ENCODE data around the gene SIGLEC9. TPM values are rescaled to one million over a fixed set of nuclear protein-coding genes. Genes with fewer than 3 reads are reported as not detected.

Gene SIGLEC9
- total RNA-seq, 1 donor from 2014 or later, result 24.8 TPM

DNA sequence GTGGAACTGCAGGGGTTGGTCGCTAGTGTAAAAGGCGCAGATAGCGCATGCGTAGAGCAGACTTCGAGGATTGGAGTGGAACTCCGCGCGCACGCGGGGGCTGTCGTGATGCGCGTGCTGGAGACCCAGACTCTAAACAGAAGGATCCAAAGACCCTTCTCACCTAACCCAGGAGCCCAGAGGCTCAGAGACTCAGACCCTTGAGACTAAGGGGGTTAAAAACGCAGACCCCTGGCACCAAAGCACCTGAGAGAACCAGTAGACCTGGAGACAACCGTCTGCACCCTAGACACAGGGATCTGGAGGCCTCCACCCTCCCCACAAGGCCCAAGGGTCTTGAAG lies 15.9 kb upstream of the SIGLEC9 start:
- Histone ChIP-seq H3K27me3 (ENCODE audit: low read depth) (no peaks in the 10 kb centered on the region), H3K9me3 (no peaks in the 10 kb centered on the region), H3K4me1 (peaks cover 17% of the 10 kb centered on the region), H3K27ac (peak overlapping the region; percentile 77), H3K36me3 (peaks cover 3% of the 10 kb centered on the region), H3K4me3 (peak overlapping the region; percentile 81)
- intact Hi-C loops (cut with DNase I), result no loop called here
- DNase-seq, result no peak
- TF ChIP-seq, protein P1, sequence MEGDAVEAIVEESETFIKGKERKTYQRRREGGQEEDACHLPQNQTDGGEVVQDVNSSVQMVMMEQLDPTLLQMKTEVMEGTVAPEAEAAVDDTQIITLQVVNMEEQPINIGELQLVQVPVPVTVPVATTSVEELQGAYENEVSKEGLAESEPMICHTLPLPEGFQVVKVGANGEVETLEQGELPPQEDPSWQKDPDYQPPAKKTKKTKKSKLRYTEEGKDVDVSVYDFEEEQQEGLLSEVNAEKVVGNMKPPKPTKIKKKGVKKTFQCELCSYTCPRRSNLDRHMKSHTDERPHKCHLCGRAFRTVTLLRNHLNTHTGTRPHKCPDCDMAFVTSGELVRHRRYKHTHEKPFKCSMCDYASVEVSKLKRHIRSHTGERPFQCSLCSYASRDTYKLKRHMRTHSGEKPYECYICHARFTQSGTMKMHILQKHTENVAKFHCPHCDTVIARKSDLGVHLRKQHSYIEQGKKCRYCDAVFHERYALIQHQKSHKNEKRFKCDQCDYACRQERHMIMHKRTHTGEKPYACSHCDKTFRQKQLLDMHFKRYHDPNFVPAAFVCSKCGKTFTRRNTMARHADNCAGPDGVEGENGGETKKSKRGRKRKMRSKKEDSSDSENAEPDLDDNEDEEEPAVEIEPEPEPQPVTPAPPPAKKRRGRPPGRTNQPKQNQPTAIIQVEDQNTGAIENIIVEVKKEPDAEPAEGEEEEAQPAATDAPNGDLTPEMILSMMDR (IDR thresholded peaks at IDR 0.05), result no peak
- peak; percentile 63 to 71 for ATAC-seq

GRCh38 chr19:51110666-51110971 lies 14.1 kb upstream of the SIGLEC9 start:
- H3K9me3 ChIP-seq, result no peaks in the 10 kb centered on the region
- TF ChIP-seq, protein P1 (IDR thresholded peaks at IDR 0.05), result no peak
- no peak overlapping the region for H3K27ac ChIP-seq
- H3K36me3 ChIP-seq, result no peaks in the 10 kb centered on the region
- peaks cover 17% of the 10 kb centered on the region for H3K4me1 ChIP-seq
- ATAC-seq (no peak), DNase-seq (no peak)
- no peak overlapping the region for H3K4me3 ChIP-seq
- intact Hi-C loops (cut with DNase I), result no loop called here
- no peaks in the 10 kb centered on the region for H3K27me3 ChIP-seq (ENCODE audit: low read depth)

DNA sequence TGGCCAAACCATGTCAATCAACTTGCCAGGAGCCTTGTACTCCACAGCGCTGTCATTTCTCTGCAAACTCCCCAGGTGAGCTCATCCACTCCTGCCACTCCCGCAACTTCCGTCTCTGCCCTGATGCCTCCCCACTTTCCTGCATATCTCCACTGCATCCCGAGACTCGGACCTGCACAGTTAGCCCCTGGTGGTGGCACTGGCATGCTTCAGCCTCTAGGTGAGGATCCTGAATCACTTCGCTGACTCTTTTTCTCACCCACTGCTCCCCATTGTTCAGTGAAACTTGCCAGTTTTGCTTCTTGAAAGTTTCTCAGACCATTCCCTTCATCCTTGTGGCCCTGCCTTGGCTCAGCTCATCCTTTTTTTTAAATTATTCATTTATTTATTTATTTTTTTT lies 13.1 kb upstream of the SIGLEC9 start:
- intact Hi-C loops (cut with DNase I), result no loop called here
- Histone ChIP-seq H3K27me3 (ENCODE audit: low read depth) (no peaks in the 10 kb centered on the region), H3K4me3 (no peak overlapping the region), H3K9me3 (no peaks in the 10 kb centered on the region), H3K4me1 (peaks cover 17% of the 10 kb centered on the region), H3K27ac (no peak overlapping the region), H3K36me3 (no peaks in the 10 kb centered on the region)
- TF ChIP-seq, protein P1 (IDR thresholded peaks at IDR 0.05), result no peak
- ATAC-seq (no peak), DNase-seq (no peak)

GRCh38 chr19:51114087-51114729 lies 10.5 kb upstream of the SIGLEC9 start:
- intact Hi-C loops (cut with DNase I), result no loop called here
- ATAC-seq (no peak), DNase-seq (no peak)
- TF ChIP-seq, protein P1 (IDR thresholded peaks at IDR 0.05), result no peak
- Histone ChIP-seq H3K9me3 (no peaks in the 10 kb centered on the region), H3K4me1 (peaks cover under 1% of the 10 kb centered on the region), H3K27me3 (ENCODE audit: low read depth) (no peaks in the 10 kb centered on the region), H3K36me3 (no peaks in the 10 kb centered on the region), H3K27ac (peak overlapping the region; percentile 9), H3K4me3 (no peak overlapping the region)

- Histone ChIP-seq H3K36me3 (no peaks in the 10 kb centered on the region), H3K27me3 (ENCODE audit: low read depth) (no peaks in the 10 kb centered on the region), H3K4me1 (peaks cover 7% of the 10 kb centered on the region), H3K4me3 (no peak overlapping the region), H3K9me3 (no peaks in the 10 kb centered on the region), H3K27ac (no peak overlapping the region)
- DNase-seq (no peak), ATAC-seq (no peak)
- TF ChIP-seq, protein P1 (IDR thresholded peaks at IDR 0.05), result no peak
- intact Hi-C loops (cut with DNase I), result no loop called here
Measured at GRCh38 chr19:51116736-51117286, 7.9 kb upstream of the SIGLEC9 start.
